A673 (cell line): ENCODE results near the gene JAKMIP1.

Experiments used
- CTCF ChIP-seq: fragments of 300-800, 200-600 bp; sonication (generic); conservative IDR thresholded peaks from 2 replicates; pipeline ENCODE4 v1.5.1; 2017; ENCODE audit warnings: low read depth, mild to moderate bottlenecking, antibody characterized with exemption, low read length, moderate library complexity, mixed read lengths
- EZH2 ChIP-seq: fragments of 200-600 bp; sonication (generic); IDR thresholded peaks from 2 replicates; pipeline ENCODE4 v1.6.1; 2017; ENCODE audit warnings: borderline replicate concordance, low read depth, mild to moderate bottlenecking, mixed read lengths, antibody characterized with exemption, low read length; ENCODE audit not compliant: poor library complexity, severe bottlenecking

GRCh38 chr4:6041800-6042199, 158.5 kb downstream of the JAKMIP1 start:
- TF ChIP-seq CTCF (no peak), EZH2 (no peak)
